Fibroblast of peridontal ligament (primary cell): ENCODE measurements around the gene RPTOR.

Experiments
- DNase-seq: peaks from one replicate; pipeline ENCODE4 v3.0.0-alpha.2; 2010; ENCODE audit errors: extremely low read depth

Gene RPTOR

DNA sequence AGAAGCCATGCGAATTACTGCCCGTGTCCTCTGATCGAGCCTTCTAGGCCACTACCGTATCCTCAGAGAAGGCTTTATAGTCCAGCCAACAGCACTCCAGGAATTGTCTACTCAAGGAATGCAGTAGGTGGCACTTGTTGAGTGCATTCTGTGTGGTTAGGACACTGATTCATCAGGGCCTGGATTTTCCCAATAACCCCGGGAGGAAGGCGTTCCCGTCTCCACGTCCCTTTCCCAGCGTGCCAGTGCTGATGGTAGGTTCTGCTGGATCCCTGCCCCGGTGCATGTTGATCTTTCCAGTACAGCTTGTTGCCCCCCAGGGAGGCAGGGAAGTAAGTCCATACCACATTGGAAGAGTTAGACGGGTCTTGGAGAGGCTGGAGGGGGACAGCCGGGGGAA is 122.2 kb downstream of the RPTOR start:
- DNase-seq, result no peak

DNA sequence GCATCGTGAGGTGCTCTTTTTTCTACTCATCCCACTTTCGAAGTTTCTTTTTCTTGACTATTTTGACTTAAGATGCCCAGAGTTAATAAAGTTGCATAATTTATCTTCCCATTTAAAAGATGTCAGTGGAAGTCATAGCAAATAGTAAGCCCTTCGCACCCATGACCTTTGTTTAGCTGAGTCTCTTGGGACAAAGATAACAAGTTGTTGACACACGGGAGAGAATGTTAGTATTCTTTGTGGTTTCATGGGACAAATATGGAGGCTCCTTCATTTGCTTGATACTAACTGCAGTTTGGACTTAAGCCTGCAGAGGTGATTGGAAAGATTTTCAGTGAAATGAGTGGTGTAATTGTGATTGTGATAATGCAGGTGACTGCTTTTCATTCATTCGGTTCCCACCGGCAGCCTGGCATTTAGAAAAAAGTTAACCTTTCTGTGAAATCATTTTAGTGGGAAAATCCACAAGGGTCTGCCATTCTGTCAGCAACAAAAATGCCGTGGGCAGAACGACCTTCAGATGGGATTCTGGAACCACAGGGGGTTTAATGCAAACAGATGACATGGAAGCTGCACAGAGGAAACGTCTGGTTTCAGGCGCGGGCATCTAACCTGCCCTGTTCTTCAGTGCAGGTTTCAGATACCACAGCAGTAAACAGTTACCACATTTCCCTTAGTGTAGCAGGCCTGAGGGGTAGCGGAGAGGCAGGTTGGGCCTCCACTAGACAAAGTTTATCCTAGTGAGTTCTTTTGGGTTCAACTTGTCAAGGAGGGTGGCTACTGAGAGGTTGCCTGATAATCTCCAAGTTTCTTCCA is 123.0 kb downstream of the RPTOR start:
- no peak for DNase-seq

DNA sequence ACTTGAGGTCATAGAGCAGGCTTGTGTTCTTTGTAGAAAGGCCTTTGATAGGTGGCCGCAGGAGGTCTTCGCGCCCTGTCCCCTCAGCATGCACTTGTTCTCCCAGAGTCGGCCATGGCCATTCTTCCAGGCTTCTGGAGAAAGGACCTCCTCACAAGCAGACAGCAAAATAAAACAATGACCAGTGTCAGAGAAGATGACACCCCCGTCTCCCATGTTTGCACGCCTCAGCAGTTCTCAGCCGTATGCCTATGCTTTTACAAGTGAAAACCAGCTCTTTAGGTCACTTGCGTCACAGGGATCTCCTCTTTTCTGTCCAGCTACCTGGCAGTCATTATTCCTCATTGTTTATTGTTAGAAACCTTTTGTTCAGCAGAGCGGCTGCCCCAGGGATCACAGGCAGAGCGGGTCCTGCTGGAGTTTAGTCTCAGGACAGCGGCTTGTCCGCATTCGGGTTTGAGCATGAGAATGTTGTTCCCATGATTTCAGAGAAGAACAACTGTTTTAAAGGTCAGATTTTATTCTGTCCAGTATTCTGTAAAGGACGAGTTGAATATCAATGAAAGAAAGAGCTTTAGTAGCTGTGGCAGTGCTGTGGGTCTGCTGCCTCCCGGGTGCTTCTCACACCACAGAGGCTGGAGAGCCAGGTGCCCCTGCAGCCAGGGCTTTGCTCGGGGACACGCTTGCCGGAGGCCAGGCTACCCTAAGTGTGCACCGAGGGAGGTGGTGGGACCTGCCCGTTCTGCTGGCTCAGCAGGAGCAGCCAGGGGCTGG is 123.9 kb downstream of the RPTOR start:
- no peak for DNase-seq

DNA sequence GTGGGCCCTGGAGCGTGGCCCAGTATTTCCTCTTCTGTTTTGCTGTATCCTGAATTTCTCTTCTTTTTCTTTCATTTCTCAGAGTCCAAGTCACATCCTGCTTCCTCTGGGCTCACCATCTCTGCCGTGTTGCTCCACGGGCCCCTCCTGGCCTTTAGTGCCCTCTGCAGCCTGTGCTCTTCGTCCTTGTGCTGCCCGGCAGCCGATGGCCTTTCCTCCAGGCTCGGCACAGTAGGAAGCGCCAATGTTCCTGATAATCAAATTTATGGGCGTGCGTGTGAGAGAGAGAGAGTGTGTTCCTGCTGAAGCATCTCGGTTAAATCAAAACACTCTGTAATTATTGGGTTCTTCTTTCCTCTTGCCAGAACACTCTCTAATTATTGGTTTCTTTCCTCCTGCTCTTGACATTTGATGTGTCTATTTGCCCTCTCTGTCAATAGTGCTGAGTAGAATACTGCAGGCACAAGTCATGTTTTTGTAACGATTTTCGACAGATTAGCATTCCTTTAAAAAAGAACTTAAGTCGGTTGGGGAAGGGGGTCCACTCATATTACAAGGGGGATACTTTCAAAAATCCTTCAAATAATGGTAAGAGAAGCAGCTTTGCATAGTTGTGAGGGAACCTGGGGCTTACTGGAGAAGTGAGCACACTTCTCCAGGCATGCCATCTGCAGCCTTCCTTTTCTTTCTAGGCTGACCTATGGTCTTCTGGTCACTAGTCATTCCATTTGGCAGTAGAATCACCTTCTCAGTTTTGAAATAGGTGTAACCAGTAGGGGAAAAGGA is 126.6 kb downstream of the RPTOR start:
- no peak for DNase-seq

DNA sequence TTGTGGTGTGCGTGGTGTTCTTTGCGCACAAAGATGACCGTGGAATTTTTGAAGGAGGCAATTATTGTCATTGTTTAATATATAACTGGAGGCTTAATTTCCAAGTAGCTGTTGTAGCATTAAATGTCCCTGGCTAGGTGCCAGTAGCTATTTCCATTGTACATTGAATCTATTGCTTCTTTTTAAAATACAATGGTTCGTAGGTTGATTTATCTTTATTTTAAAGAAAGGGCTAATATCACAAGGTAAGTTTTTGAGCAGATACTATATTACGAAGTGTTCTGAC is 127.1 kb downstream of the RPTOR start:
- DNase-seq, result no peak

DNA sequence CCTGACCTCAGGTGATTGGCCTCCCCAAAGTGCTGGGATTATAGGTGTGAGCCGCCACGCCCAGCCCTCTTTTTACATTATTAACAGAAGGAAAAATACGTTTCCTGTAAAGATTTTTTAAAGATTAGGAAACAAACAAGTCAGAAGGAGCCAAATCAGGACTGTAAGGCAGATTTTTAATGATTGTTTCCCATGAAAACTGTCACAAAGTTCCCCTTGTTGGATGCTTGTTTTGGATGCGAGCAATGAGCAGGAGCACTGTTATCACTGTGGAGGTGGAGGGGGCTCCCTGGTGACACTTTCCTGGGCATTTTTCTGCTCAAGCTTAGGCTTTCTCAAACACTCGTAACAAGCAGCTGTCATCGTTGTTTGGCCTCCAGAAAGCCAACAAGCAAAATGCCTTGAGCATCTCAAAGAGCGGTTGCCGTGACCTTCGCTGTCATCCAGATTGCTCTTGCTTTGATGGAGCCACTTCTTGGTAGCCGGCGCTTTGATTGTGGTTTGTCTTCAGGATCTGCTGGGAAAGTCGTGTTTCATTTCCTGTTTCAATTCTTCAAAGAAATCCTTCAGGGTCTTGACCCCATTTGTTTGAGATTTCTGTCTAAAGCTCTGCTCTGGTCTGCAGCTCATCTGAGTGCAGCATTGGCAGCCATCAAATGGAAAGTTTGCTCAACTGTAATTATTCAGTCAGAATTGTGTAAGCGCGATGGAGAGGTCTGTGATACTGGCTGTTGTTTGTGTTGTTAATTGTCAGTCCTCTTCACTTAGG is 128.7 kb downstream of the RPTOR start:
- DNase-seq, result peak; percentile 22

DNA sequence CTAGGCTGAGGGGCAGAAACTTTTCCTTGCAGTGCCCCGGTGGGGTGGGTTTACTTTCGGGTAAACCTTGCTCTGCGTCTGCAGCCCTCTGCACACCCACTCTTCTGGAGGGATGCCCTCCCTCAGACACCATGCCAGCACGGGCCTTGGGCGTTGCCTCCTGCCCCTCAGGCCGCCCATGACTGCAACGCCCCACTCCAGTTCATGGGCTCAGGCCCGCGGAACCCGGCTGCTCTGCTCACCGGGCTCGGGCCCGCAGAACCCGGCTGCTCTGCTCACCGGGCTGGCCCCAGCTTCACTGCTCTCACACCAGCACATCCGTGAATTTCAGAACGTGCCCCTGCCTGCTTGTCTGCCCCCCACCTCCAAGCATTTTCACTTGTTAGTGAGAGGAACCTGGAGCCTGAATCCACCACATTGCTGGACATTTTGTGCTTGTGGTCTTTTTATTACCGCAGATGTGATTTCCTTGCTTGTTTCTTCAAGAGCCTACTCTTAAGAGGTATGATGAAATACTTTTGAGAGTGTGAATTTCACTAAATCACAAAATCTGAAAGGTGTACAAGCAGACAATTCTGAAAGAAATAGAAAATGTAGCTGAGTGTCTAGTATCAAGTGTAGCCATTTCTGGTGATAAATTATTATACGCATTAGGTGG is 130.9 kb downstream of the RPTOR start:
- no peak for DNase-seq

DNA sequence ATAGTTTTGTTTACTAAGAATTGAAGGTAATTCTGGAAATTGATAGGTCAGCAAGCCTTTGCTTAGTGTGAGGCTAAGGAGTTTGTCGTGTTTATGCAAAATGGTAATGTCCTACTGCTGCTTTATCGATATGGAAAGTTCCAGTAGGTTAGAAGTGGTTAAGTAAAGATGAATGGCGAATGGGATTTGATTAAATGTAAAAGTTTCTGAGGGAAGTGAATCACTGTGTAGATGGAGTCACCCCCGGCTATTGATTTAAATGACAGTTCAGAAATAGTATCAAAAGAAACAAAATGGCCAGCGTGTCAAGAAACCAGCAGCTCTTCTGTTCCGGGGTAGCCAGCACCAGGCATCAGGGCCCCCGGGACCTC is 131.4 kb downstream of the RPTOR start:
- no peak for DNase-seq

DNA sequence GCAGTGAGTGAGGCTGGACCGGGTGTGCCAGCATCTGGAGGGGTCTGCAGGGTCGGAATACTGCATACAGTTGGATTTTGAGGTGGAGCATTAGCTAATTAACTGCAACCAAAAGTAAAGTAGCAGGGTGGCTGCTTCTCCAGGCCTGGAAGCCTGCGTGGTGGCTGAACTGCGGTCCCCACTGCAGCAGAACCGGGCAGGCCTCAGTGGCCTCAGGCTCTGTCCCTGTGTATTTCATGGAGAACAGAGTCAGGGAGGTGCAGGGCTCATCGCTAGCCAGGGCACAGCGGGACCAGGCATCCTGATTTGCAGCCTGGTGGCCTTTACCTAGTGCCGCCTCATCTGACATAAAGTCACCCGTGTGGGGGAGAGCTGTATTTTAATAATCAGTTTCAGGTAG is 131.9 kb downstream of the RPTOR start:
- no peak for DNase-seq

DNA sequence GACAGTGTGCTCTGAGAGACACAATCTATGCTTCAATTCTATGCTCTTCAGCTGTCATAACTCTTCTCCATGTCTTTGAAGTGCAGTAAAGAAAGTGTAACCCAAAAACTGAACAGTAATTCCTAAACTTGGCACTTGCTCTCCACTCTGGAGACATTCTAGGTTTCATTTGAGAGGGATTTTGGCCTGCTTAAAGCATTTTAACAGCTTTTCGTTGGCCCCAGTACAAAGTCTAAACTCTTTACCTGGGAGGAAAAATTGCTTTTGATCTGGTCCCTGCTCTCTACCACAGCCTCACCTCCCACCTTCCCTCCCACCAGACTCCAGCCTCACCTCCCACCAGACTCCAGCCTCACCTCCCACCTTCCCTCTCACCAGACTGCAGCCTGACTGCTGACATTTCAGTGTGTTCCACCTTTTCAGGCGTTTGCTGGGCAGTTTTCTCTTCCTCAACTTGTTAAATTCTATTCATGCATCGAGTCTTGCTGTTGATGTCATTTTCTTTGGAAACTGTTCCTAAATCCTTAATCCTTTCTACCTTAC is 132.6 kb downstream of the RPTOR start:
- no peak for DNase-seq

DNA sequence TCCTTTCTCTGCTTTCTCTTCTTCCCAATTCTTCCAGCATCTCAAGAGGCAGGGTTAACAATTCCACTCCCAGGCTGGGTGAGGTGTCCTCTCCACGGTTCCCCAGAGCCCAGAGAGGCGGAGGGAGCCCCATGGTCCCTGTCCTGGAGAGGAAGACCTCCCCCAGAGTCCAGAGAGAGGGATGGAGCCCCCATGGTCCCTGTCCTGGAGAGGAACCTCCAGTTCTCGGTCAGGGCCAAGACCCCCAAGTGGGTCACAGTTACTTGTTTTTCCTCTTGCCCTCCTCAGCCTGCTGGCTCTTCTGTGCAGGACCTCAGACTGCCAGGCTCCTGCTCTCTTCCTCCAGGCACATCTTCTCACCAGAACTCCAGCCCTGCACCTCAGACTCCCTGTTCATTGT is 135.2 kb downstream of the RPTOR start:
- DNase-seq, result no peak

DNA sequence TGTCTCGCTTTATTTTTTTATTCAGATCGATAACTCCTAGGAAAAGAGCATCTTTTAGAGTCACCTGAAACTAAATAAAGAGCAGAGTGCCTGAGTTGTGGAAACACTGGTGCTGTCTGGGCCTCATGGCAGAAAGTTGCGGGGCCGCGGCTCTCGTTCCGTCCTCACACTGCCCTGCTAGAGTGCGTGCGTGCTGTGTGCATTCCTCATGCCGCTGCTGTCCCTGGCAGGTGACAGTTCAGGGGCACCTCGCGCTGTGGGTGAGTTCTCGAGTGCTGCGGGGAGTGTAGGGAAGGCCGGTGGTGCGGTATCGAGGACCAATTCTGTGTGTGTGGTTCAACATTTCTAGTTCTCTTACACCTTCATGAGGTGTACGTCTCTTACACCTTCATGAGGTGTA is 136.6 kb downstream of the RPTOR start:
- no peak for DNase-seq

DNA sequence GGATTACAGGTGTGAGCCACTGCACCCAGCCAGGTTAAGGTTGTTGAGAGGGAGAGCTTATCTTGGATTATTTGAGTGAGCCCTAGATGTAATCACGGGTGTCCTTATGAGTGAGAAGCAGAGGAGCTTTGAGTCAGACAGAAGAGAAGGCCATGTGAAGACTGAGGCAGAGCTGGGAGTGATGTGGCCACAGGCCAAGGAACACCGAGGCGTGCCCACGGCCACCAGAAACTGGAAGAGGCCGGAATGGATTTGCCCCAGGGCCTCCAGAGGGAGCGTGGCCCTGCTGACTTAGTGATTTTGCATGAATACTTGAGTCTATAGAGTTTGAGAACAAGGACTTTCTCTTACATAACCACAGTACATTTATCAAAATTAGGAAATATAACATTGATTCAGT is 137.7 kb downstream of the RPTOR start:
- no peak for DNase-seq

DNA sequence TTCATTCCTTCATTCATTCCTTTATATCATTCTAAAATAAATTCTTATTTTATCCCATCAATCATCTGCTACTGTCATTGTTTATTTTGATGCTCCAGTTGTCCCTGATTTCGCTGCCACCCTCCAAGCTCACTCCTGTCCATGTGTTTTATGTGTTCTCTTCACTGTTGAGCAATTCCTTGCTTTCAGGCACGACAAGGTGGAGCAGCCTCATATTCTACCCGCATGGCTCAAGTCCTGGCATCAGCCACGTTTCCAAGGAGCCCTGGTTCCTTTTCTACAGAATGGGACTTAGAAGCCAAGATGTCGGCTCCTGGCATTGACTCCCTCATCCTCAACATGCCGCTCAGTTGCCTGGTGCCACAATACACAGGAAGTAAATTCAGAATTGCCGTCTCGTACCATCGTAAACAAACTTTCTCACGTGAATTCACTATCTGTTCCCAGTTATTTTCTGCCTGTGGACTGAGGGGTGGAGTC is 139.0 kb downstream of the RPTOR start:
- DNase-seq, result no peak

DNA sequence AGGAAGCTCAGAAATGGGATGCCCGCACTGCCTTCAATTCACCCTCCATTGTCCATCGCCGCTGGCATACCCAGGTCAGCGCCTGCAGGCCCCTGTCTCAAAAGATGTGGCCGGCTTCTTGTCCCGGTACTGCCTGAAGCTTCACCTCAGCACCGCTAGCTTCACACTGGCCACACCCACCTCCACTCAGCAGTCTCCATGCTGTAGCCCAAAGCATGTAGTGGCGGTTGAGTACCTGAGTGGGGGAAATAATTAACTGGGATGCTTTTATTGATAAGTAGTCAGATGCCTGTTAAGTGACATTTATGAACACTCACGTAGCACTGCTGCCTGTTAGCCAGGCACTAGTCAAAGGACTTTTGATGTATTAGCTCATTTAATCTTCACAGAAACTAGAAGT is 143.2 kb downstream of the RPTOR start:
- DNase-seq, result no peak

DNA sequence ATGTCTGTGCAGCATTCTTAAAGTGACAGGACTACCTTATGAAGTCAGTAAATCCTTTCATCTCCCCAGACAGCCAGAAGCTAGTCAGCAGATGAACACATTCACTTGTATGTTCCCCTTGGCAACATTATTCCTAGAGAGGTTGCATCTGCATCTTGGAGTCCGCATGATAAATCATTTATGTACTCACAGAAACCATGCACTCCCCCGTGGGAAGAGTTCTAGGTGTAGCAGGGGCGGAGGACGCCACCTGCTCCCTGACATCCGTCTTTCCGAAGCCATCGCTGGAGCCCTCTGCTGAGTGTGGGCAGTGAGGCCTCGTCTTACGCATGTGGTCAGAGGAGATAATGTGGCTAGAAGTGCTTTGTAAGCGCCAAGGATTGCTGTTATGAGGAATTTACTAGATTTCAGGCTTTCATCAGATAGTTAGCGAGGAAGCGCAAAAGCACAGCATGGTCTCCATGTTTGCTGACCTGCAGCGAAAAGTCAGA is 144.5 kb downstream of the RPTOR start:
- DNase-seq, result no peak

DNA sequence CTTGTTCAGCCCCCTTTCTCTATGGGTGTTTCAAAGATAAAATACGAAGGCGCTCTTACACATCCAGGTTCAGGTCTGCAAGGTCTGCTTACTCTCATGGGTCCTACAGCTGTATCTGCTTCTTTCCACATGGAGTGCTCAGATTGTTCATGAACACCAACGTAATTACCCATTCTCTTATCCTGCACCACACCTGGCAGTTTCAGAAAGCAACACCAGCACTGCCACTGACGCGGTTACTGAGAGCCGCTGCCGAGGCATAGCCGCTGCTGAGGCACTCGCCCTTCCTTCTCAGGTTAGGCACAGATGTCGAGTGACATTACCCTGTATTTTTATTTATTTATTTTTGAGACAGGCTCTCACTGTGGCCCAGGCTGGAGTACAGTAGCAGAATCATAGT is 147.1 kb downstream of the RPTOR start:
- DNase-seq, result no peak

DNA sequence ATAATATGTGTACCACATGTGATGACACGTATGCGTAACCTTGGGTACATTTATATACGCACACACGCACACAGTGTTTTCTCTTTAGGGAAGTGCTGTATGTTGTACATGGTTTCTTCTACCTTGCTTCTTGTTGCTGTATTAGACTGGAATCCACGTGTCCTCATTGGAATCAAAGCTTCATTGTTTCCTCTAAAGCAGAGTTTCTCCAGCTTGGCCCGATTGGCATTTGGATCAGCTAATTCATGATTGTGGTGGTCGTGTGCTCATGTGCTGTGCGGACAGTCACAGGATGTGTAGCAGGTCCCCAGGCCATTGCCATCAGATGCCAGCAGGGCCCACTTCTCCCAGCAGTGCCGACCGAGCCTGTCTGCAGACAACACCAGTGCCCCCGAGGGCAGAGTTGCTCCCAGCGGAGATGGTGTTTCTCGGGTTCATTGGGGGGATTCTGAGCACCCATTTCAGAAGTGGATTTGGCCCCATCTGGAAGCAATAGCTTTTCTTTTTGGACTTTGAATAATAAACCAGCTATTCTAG is 148.4 kb downstream of the RPTOR start:
- DNase-seq, result no peak

DNA sequence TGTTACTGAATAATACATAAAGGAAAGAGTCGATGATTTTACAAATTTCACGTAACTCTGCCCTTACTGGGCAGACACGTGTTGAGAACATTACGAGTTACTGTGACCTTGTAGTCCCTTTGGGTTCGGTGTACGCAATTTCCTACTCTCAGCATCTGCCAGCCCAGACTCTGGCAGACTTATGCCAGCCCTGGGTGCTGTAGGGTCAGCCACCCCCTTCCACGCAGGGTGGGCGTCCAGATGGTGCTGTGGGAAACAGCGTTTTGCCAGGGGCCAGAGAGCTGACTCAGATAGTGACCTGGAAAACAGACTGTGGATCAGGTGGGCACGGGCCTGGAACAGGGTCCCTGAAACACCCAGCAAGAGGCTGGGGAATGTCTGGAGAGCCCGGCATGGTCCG is 148.9 kb downstream of the RPTOR start:
- DNase-seq, result no peak

DNA sequence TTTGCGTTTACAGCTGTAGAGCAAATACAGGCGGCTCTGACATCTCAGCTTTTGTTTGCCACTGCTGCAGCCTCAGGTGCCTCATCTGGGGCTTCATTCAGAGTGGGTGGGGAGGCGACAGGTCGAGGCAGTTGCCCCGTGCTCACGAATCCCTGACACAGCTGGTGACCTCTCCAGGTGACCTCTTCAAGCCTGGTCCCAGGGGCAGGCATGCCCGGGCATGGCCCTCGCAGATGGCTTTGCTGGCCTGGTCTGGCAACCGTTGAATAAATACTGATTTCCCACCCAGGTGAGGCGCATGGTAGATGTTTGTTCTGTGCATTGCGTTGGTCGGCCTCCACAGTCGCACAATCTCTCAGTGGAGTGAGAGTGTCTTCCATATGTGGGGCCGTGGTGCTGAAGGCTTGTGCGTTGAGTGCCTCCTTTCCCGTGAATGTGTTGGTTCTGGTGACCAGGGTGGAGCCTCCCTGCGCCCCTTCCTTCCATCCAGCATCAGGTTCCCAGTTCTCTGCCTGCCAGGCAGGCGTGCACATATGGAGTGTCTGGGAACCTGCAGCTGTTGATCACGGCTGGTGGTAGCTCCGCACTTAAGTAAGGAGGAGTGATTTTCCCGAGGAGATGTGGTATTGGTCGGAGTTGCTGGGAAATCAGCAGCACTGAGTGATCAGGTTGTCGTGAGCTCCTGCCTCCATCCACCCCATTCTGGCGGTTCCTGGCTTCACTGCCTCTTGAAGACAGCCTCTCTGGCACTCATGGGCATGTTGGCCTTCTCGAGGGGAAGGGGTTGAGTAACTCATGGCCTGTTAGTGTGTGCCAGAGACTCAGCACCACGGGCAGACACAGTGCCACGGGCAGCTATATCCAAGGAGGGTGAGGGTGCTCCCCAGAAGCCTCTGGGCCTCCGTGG is 149.7 kb downstream of the RPTOR start:
- no peak for DNase-seq
